Stimulated activated naive CD8-positive, alpha-beta T cell treated with anti-CD3 and anti-CD28 coated beads, Interleukin-15, amount 100 ng/mL, for 72 hours (primary cell): ENCODE data around the gene SRSF1.
A peak's percentile ranks its signal among the peaks of the same experiment; 100 is the strongest.
"Not testable (repeated sequence)": the region's sequence is repeated elsewhere in the genome, so short reads cannot be mapped to it uniquely, and the experiment has no call there.

Experiments used
- ATAC-seq: fragments of 150-1000 bp; cut with Tn5 transposase; 2 replicates; pipeline ENCODE4 v1.10.0; 2021; ENCODE audit warnings: mild to moderate bottlenecking, moderate library complexity
- DNase-seq, 2 donors: peaks; one replicate each; pipeline ENCODE4 v3.0.0; 2021 to 2022
- H3K27ac Mint-ChIP-seq, 2 donors: one replicate each; pipeline ENCODE4 v1.8.0; 2022; ENCODE audit warnings: mild to moderate bottlenecking in 2 of 2, mixed read lengths in 2 of 2, moderate library complexity in 2 of 2
- H3K27me3 Mint-ChIP-seq: one replicate; pipeline ENCODE4 v1.8.0; 2022; ENCODE audit warnings: mixed read lengths
- H3K4me1 Mint-ChIP-seq: one replicate; pipeline ENCODE4 v1.8.0; 2022; ENCODE audit warnings: mild to moderate bottlenecking, mixed read lengths
- H3K4me3 Mint-ChIP-seq, 2 donors: one replicate each; pipeline ENCODE4 v1.8.0; 2022; ENCODE audit warnings: mild to moderate bottlenecking in 2 of 2, mixed read lengths in 2 of 2, moderate library complexity in 1 of 2
- H3K9me3 Mint-ChIP-seq, 2 donors: one replicate each; pipeline ENCODE4 v1.8.0; 2022; ENCODE audit warnings: mixed read lengths in 2 of 2

The SRSF1 gene

GRCh38 chr17:57986841-57987580, 20.0 kb downstream of the SRSF1 start:
- peak; percentile 42 to 59 for DNase-seq

GRCh38 chr17:57985675-57985974, 21.4 kb downstream of the SRSF1 start:
- ATAC-seq (no peak), DNase-seq (no peak)
- Mint-ChIP-seq H3K27me3 (no peaks in the 10 kb centered on the region), H3K27ac (peak overlapping the region in 1 of 2 donors; percentile 29), H3K4me3 (peak overlapping the region; percentile 42 to 59), H3K9me3 (no peaks in the 10 kb centered on the region), H3K4me1 (peaks cover 79% of the 10 kb centered on the region)

More at GRCh38 chr17:57986841-57987580, 20.0 kb downstream of the SRSF1 start:
- Mint-ChIP-seq H3K27ac (peak overlapping the region; percentile 81 to 99), H3K4me3 (peak overlapping the region; percentile 88 to 95), H3K4me1 (peaks cover 68% of the 10 kb centered on the region), H3K27me3 (no peaks in the 10 kb centered on the region), H3K9me3 (no peaks in the 10 kb centered on the region)
- peak; percentile 33 for ATAC-seq

DNA sequence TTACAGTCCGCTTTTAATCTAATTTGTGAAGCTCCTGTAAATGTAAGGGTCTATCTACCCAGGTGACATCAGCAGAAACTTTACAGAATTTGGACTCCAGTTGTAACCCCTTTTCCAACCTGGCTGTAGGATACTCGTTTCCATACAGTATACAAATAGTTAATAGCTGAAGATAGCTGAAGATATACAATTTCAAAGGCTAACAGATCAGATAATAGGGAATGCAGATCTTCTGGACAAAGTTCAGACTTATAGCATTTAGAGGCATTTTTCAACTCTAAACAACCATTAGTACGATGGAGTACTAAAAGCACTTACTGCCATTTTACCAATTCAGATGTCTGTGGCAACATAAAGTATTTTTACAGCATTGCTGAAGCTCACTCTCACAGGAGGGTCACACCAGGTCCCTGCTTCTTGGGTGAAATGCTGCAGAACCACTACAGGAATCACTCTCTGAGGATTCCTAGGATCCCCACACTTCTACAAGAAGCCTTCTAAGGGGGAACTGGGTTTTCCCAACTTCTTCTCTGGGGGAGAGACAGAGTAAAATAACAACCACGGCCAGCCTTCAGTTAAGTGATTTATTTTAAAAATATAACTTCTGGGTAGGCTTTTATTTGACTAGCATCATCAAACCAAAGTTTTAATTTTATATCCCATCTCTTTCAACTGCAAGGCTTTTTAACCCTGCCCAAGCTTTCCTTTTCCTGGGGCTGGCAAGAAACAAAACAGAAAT, 21.9 kb downstream of the SRSF1 start:
- no peak for ATAC-seq
- H3K27ac Mint-ChIP-seq: peak overlapping the region in 1 of 2 donors; percentile 29
- peaks cover 79% of the 10 kb centered on the region for H3K4me1 Mint-ChIP-seq
- no peaks in the 10 kb centered on the region for H3K9me3 Mint-ChIP-seq
- H3K27me3 Mint-ChIP-seq: no peaks in the 10 kb centered on the region
- peak overlapping the region; percentile 42 to 59 for H3K4me3 Mint-ChIP-seq
- no peak for DNase-seq

- no peak overlapping the region for H3K27ac Mint-ChIP-seq
- no peaks in the 10 kb centered on the region for H3K27me3 Mint-ChIP-seq
- no peak for ATAC-seq
- no peak for DNase-seq
- H3K4me1 Mint-ChIP-seq: peaks cover 71% of the 10 kb centered on the region
- no peaks in the 10 kb centered on the region for H3K9me3 Mint-ChIP-seq
- peak overlapping the region; percentile 0 to 32 for H3K4me3 Mint-ChIP-seq
Observed at GRCh38 chr17:57984261-57984890, 22.7 kb downstream of the SRSF1 start.

GRCh38 chr17:57983446-57983845, 23.6 kb downstream of the SRSF1 start:
- Mint-ChIP-seq H3K27me3 (no peaks in the 10 kb centered on the region), H3K4me1 (peaks cover 67% of the 10 kb centered on the region), H3K9me3 (no peaks in the 10 kb centered on the region), H3K4me3 (no peak overlapping the region), H3K27ac (no peak overlapping the region)
- no peak for ATAC-seq
- DNase-seq: no peak

DNA sequence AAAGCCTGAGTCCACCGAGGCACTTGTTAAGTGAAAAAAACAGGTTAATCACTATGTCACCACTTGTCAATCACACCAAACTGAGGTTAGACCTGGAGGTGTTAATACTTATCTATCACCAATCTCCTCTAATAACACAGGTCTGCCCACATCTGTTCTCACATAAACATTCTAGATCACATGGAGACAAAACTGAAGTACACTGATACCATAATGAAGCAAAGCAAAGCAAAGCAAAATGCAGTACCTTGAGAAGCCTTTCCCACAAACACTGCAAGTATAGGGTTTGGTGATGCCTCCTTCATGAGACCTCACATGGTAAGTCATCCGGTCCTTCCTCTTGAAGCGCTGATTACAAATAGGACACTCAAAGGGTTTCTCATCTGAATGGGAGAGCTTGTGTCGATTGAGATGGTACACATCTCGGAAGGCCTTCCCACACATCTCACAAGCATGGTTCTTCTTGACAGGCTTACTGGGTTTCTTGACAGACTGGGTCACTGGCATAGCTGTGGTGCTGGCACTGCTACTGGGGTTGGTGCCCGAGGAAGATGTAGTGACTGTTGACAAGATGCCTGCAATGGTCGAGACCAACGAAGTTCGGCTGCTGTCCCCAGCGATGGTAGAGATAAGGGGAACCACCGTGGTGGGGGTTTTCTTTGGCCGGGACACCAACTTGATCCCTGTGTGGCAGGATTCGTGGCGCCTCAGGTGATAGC, 24.4 kb downstream of the SRSF1 start:
- Mint-ChIP-seq H3K4me1 (peaks cover 66% of the 10 kb centered on the region), H3K27ac (peak overlapping the region in 1 of 2 donors; percentile 66), H3K4me3 (peak overlapping the region; percentile 7 to 48), H3K9me3 (no peaks in the 10 kb centered on the region), H3K27me3 (no peaks in the 10 kb centered on the region)
- DNase-seq (no peak), ATAC-seq (peak; percentile 43)

- Mint-ChIP-seq H3K27ac (no peak overlapping the region), H3K4me1 (peaks cover 52% of the 10 kb centered on the region), H3K4me3 (no peak overlapping the region)
Observed at GRCh38 chr17:57980522-57980921, 26.5 kb downstream of the SRSF1 start.

DNA sequence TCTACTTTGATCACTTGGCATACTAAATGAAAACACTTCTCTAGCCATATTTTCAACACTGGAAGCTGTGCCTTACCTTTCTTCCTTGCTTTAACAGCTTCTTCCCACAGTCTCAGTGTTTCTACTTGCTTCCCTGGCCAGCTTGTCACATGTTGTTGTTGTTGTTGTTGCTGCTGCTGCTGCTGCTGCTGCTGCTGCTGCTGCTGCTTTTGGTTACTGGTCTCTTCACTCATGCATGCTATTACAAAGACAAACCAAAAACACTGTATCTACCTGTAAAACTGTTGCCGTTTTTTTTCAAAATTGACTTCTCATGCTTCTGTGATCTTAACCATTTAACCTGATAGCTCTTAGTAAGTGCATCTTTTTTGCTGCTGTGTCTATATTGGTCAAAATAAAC, 28.0 kb downstream of the SRSF1 start:
- H3K4me1 Mint-ChIP-seq: peaks cover 37% of the 10 kb centered on the region
- no peak overlapping the region for H3K27ac Mint-ChIP-seq
- no peak for ATAC-seq
- H3K9me3 Mint-ChIP-seq: no peaks in the 10 kb centered on the region
- no peaks in the 10 kb centered on the region for H3K27me3 Mint-ChIP-seq
- no peak for DNase-seq
- H3K4me3 Mint-ChIP-seq: no peak overlapping the region

More at GRCh38 chr17:57980522-57980921, 26.5 kb downstream of the SRSF1 start:
- ATAC-seq (no peak), DNase-seq (no peak)
- H3K27me3 Mint-ChIP-seq: no peaks in the 10 kb centered on the region
- H3K9me3 Mint-ChIP-seq: no peaks in the 10 kb centered on the region

- H3K4me3 Mint-ChIP-seq: no peak overlapping the region
- H3K27ac Mint-ChIP-seq: no peak overlapping the region
- peaks cover 12% of the 10 kb centered on the region for H3K4me1 Mint-ChIP-seq
- DNase-seq (no peak), ATAC-seq (no peak)
- H3K27me3 Mint-ChIP-seq: no peaks in the 10 kb centered on the region
- H3K9me3 Mint-ChIP-seq: no peaks in the 10 kb centered on the region
Observed at GRCh38 chr17:57976594-57976993, 30.5 kb downstream of the SRSF1 start.

DNA sequence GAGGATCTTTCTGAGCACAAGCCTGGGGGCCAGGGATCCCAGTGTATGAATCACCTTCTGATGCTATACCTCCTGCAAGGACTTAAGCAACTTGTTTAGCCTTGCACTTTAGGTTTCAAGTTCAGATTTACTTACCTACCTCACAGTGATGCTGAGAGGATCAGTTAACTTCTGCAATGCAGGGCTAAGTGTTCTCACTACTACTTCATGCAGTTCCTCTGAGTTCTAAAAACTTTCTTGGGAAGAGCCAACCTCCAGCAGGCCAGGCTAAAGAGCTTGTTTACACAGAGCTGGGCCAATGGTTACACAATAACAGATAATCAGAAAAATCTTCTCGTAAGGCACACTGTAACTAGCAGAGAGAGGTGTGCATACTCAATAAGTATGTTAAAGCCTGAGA, 32.0 kb downstream of the SRSF1 start:
- no peak overlapping the region for H3K4me3 Mint-ChIP-seq
- DNase-seq (no peak), ATAC-seq (no peak)
- H3K4me1 Mint-ChIP-seq: peaks cover 5% of the 10 kb centered on the region
- H3K9me3 Mint-ChIP-seq: no peaks in the 10 kb centered on the region
- no peaks in the 10 kb centered on the region for H3K27me3 Mint-ChIP-seq
- no peak overlapping the region for H3K27ac Mint-ChIP-seq

DNA sequence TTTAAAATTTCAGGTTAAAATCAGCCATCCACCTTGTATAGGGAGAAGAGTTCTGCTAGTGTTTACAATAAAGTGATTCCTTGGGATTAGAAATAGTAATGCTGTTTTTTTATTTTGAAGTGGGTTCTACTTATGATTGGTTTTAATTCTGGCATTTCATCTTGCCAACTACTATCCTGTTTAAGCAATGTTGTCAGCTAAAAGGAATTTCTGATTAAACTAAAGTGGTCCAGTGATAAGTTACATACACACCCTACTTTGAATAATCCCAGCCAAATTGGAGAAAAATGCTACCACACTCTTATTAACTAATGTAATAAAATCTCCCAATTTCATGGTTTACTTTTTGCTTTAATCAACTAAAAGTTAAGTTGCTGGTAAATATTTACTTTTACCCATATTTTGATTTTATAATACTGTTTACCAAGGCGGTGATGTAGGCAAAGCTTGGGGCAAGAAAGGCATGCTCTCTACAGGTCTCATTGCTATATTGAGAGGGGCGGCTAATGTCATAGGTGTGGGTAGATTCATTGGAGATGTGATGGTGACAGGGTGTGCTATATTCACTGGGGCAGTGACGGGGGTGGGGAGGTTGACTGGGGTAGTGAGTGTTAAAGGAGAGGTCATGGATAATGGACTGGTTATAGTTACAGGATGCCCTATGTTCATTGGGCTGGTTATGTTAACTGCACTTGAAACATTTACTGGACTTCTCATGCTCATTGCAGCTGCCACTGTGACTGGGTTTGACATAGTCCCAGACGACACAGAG, 32.8 kb downstream of the SRSF1 start:
- H3K4me3 Mint-ChIP-seq, DNase-seq, H3K27ac Mint-ChIP-seq, H3K9me3 Mint-ChIP-seq, H3K4me1 Mint-ChIP-seq, H3K27me3 Mint-ChIP-seq, ATAC-seq: not testable (repeated sequence)

DNA sequence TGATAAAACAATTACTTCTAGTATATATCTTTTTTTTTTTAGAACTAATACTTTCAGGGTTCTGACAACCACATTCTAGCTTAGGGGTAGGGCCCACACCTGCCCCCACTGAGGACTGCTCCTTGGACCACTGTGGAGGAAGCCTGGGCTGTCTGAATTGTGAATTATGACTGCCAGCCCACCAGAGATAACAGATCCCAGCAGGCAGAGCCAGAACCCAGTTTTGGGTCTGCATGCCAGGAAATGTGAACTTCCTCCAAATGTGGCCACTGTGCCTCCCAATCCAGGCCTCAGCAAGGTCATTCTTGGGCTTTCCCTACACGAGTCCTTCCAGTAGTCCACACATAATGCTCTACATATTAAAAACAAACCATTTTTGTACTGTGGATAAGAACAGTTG, 34.9 kb downstream of the SRSF1 start:
- Mint-ChIP-seq H3K9me3 (no peaks in the 10 kb centered on the region), H3K4me3 (no peak overlapping the region), H3K4me1 (no peaks in the 10 kb centered on the region), H3K27me3 (no peaks in the 10 kb centered on the region), H3K27ac (no peak overlapping the region)
- ATAC-seq (no peak), DNase-seq (no peak)

DNA sequence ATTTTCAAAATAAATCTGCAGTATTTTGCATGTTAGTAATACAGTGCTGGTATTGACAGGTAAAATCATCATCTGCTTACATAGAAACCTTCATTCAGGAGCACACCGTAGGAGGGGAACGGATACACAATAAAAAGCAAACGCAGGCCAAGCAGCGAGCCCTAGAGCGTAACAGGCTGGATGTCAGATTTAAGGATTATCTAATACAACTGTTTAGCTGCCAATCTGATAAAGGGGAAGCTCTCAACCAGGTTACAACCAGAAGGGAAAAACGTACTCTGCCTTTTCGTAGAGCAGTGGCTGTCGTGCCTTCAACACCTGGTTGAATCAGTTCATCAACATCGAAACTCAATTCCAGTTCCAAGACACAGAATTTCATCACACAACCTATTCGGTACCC, 35.5 kb downstream of the SRSF1 start:
- Mint-ChIP-seq H3K27me3 (no peaks in the 10 kb centered on the region), H3K9me3 (no peaks in the 10 kb centered on the region), H3K4me1 (no peaks in the 10 kb centered on the region), H3K4me3 (no peak overlapping the region), H3K27ac (no peak overlapping the region)
- ATAC-seq: no peak
- DNase-seq: no peak

DNA sequence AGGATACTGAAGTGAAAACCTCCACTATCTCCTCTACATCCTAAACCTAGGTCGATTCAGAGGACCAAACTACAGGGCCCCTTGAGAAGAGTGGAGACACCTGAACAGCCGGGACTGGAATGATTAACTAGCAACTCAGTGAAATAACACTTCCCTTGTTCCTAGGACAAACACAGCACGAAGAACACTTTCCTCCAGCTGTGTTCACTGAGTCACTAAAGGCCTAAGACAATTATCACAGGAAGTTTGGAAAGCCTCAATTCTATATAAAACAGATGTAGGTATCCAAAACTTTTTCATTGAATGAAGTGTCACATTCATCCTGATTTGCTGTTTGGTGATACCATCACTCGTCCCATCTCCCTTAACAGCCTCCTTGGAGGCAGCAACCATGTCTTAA, 36.3 kb downstream of the SRSF1 start:
- H3K27ac Mint-ChIP-seq: no peak overlapping the region
- H3K4me1 Mint-ChIP-seq: no peaks in the 10 kb centered on the region
- ATAC-seq (no peak), DNase-seq (no peak)
- H3K9me3 Mint-ChIP-seq: no peaks in the 10 kb centered on the region
- no peak overlapping the region for H3K4me3 Mint-ChIP-seq
- H3K27me3 Mint-ChIP-seq: no peaks in the 10 kb centered on the region

DNA sequence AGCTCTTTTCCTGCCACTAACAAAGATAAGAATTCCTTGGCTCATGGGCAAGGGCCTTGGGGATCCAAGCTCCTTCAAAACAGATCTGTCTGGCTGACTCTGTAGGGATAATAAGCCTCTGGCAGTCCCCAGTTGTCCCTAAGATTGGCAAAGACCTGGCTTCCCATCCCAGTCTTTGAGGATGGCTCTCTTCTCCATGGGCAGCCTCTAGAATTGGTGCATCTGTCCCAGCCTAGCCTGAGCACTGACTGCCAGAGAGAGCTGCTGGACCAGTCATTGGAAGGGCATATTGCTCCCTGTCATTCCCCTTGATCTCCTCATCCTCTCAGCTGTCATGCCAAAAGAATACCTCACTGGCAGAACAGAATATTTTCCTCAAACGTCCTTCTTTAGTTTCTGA, 38.6 kb downstream of the SRSF1 start:
- DNase-seq (no peak), ATAC-seq (no peak)
- Mint-ChIP-seq H3K27ac (no peak overlapping the region), H3K9me3 (no peaks in the 10 kb centered on the region), H3K4me1 (no peaks in the 10 kb centered on the region), H3K27me3 (no peaks in the 10 kb centered on the region), H3K4me3 (no peak overlapping the region)
